HEK293 (cell line): Measurements from ENCODE around the gene NANP.

Experiments
- CTCF ChIA-PET: fragments of 350-600 bp; formaldehyde crosslinking; extraction: SDS; loops from one replicate; lab custom pipeline; 2021; ENCODE audit warnings: antibody characterized with exemption; lab: Yijun Ruan, JAX
- POLR2A ChIA-PET: fragments of 300-600 bp; formaldehyde crosslinking; extraction: SDS; loops from one replicate; lab custom pipeline; 2020; ENCODE audit warnings: antibody characterized with exemption, inconsistent platforms; lab: Yijun Ruan, JAX
- H3K27ac ChIP-seq: fragments of 200-500 bp; sonication (Bioruptor generic); 2 replicates; pipeline ENCODE4 v1.5.1; 2014; ENCODE audit warnings: low read depth, low read length, control low read depth, inconsistent platforms; ENCODE audit errors: extremely low read depth
- H3K36me3 ChIP-seq, 2 experiments: fragments of 200-500 bp in 1 of 2; sonication (Bioruptor generic) in 1 of 2; 1 replicate in 1 of 2; 2 replicates in 1 of 2; pipeline ENCODE4 v1.5.1; 2014 to 2017; ENCODE audit warnings: inconsistent platforms in 2 of 2, low read length in 2 of 2; ENCODE audit not compliant: control insufficient read depth in 2 of 2, insufficient read depth in 1 of 2
- H3K4me1 ChIP-seq: fragments of 200-500 bp; sonication (Bioruptor generic); 2 replicates; pipeline ENCODE4 v1.5.1; 2014; ENCODE audit warnings: mild to moderate bottlenecking, low read length, inconsistent platforms; ENCODE audit not compliant: control insufficient read depth, insufficient read depth
- H3K4me3 ChIP-seq: 2 replicates; pipeline ENCODE4 v1.5.1; 2011; ENCODE audit warnings: low read depth, mild to moderate bottlenecking, control low read depth, low read length, moderate library complexity
- H3K9me3 ChIP-seq: fragments of 200-500 bp; sonication (Bioruptor generic); 2 replicates; pipeline ENCODE4 v1.5.1; 2014; ENCODE audit warnings: low read depth, low read length, inconsistent platforms; ENCODE audit not compliant: control insufficient read depth, insufficient read depth
- MEIS1 ChIP-seq: sonication (generic); formaldehyde crosslinking; IDR thresholded peaks from 2 replicates; pipeline ENCODE4 v1.8.1; 2022; ENCODE audit warnings: missing genetic modification reagents, mild to moderate bottlenecking, borderline replicate concordance
- MZF1 ChIP-seq: fragments of 450-650 bp; formaldehyde crosslinking; IDR thresholded peaks from 2 replicates; pipeline ENCODE4 v1.5.1; 2017; ENCODE audit warnings: missing biosample characterization, missing genetic modification characterization, borderline replicate concordance
- SALL2 ChIP-seq: fragments of 450-650 bp; formaldehyde crosslinking; IDR thresholded peaks from 2 replicates; pipeline ENCODE4 v1.5.0; 2017; ENCODE audit warnings: missing biosample characterization, mild to moderate bottlenecking, missing genetic modification characterization, borderline replicate concordance
- SETDB1 ChIP-seq: IDR thresholded peaks from one replicate; pipeline ENCODE4 v1.6.1; 2017; ENCODE audit warnings: mild to moderate bottlenecking, low read length, moderate library complexity, mixed read lengths; ENCODE audit not compliant: insufficient read length
- TCF7L2 ChIP-seq: IDR thresholded peaks from 2 replicates; pipeline ENCODE4 v1.6.1; 2011; ENCODE audit warnings: low read depth, mild to moderate bottlenecking, inconsistent platforms, low read length, moderate library complexity, borderline replicate concordance
- TRIM28 ChIP-seq: IDR thresholded peaks from 2 replicates; pipeline ENCODE4 v1.6.1; 2011; ENCODE audit warnings: low read length, control low read depth, borderline replicate concordance
- ZFHX2 ChIP-seq: fragments of 450-650 bp; formaldehyde crosslinking; conservative IDR thresholded peaks from 2 replicates; pipeline ENCODE4 v1.5.1; 2016; ENCODE audit warnings: missing biosample characterization, missing genetic modification characterization
- ZFP3 ChIP-seq: fragments of 450-650 bp; formaldehyde crosslinking; IDR thresholded peaks from 2 replicates; pipeline ENCODE4 v1.5.1; 2016; ENCODE audit warnings: low read depth, missing biosample characterization, missing genetic modification characterization
- ZNF169 ChIP-seq: fragments of 450-650 bp; formaldehyde crosslinking; IDR thresholded peaks from 2 replicates; pipeline ENCODE4 v1.5.1; 2016; ENCODE audit warnings: missing biosample characterization, missing genetic modification characterization
- ZNF2 ChIP-seq: fragments of 450-650 bp; formaldehyde crosslinking; IDR thresholded peaks from 2 replicates; pipeline ENCODE4 v1.5.1; 2016; ENCODE audit warnings: missing biosample characterization, missing genetic modification characterization
- ZNF221 ChIP-seq: fragments of 450-650 bp; formaldehyde crosslinking; IDR thresholded peaks from 2 replicates; pipeline ENCODE4 v1.5.1; 2017; ENCODE audit warnings: missing biosample characterization, missing genetic modification characterization, borderline replicate concordance
- ZNF324 ChIP-seq: fragments of 450-650 bp; formaldehyde crosslinking; IDR thresholded peaks from 2 replicates; pipeline ENCODE4 v1.5.1; 2016; ENCODE audit warnings: missing biosample characterization, missing genetic modification characterization
- ZNF341 ChIP-seq: fragments of 450-650 bp; formaldehyde crosslinking; IDR thresholded peaks from 2 replicates; pipeline ENCODE4; 2016; ENCODE audit warnings: low read depth, missing biosample characterization, missing genetic modification characterization
- ZNF37A ChIP-seq: fragments of 450-650 bp; IDR thresholded peaks from 2 replicates; pipeline ENCODE4 v1.5.1; 2018; ENCODE audit warnings: missing biosample characterization, missing genetic modification characterization
- ZNF529 ChIP-seq: fragments of 450-650 bp; formaldehyde crosslinking; IDR thresholded peaks from 2 replicates; pipeline ENCODE4 v1.5.1; 2017; ENCODE audit warnings: missing genetic modification characterization, missing biosample characterization; ENCODE audit not compliant: insufficient replicate concordance
- ZNF530 ChIP-seq: fragments of 450-650 bp; formaldehyde crosslinking; IDR thresholded peaks from 2 replicates; pipeline ENCODE4 v1.5.1; 2016; ENCODE audit warnings: low read depth, missing biosample characterization, missing genetic modification characterization
- ZNF548 ChIP-seq: fragments of 450-650 bp; formaldehyde crosslinking; IDR thresholded peaks from 2 replicates; pipeline ENCODE4 v1.5.1; 2016; ENCODE audit warnings: missing biosample characterization, missing genetic modification characterization
- ZNF776 ChIP-seq: fragments of 450-650 bp; formaldehyde crosslinking; IDR thresholded peaks from 2 replicates; pipeline ENCODE4 v1.5.0; 2017; ENCODE audit warnings: missing biosample characterization, missing genetic modification characterization, borderline replicate concordance
- ZSCAN23 ChIP-seq: fragments of 450-650 bp; formaldehyde crosslinking; IDR thresholded peaks from 2 replicates; pipeline ENCODE4 v1.5.1; 2016; ENCODE audit warnings: missing biosample characterization, missing genetic modification characterization
- TF ChIP-seq, protein P1 (sequence below): fragments of 450-650 bp; formaldehyde crosslinking; IDR thresholded peaks from 2 replicates; pipeline ENCODE4; 2016; ENCODE audit warnings: missing biosample characterization, missing genetic modification characterization
- TF ChIP-seq, protein P2 (sequence below): fragments of 450-650 bp; formaldehyde crosslinking; IDR thresholded peaks from 2 replicates; pipeline ENCODE4 v1.5.1; 2017; ENCODE audit warnings: missing biosample characterization, missing genetic modification characterization
- TF ChIP-seq, protein P3 (sequence below): fragments of 450-650 bp; formaldehyde crosslinking; IDR thresholded peaks from 2 replicates; pipeline ENCODE4 v1.5.1; 2016; ENCODE audit warnings: missing biosample characterization, missing genetic modification characterization

Gene NANP

GRCh38 chr20:25643716-25644115 lies 19.9 kb upstream of the NANP start:
- ChIA-PET CTCF (interaction anchor here (0.6 kb wide), 1 partner anchor 16 kb away, joined by 3 read pairs; no protein-coding TSS in a partner anchor), POLR2A (interaction anchor here (0.6 kb wide), 1 partner anchor 66 kb away, joined by 3 read pairs; no protein-coding TSS in a partner anchor)
- Histone ChIP-seq H3K4me3 (no peak overlapping the region), H3K36me3 (peaks cover 0 to 4% of the 10 kb centered on the region in 2 experiments; a peak in 2 of 3 replicates), H3K4me1 (no peaks in the 10 kb centered on the region), H3K9me3 (no peaks in the 10 kb centered on the region), H3K27ac (no peak overlapping the region)
- no peak for TF ChIP-seq ZNF341 (tag by site-specific recombination)
- no peak for TF ChIP-seq ZNF221
- TF ChIP-seq, protein P1, sequence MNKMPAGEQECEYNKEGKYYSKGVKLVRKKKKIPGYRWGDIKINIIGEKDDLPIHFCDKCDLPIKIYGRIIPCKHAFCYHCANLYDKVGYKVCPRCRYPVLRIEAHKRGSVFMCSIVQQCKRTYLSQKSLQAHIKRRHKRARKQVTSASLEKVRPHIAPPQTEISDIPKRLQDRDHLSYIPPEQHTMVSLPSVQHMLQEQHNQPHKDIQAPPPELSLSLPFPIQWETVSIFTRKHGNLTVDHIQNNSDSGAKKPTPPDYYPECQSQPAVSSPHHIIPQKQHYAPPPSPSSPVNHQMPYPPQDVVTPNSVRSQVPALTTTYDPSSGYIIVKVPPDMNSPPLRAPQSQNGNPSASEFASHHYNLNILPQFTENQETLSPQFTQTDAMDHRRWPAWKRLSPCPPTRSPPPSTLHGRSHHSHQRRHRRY, result no peak
- TF ChIP-seq ZNF324 (tag by site-specific recombination), result no peak
- TF ChIP-seq ZFP3 (tag by site-specific recombination), result no peak
- TF ChIP-seq ZNF548, result no peak
- TF ChIP-seq TCF7L2, result no peak
- no peak for TF ChIP-seq ZSCAN23

DNA sequence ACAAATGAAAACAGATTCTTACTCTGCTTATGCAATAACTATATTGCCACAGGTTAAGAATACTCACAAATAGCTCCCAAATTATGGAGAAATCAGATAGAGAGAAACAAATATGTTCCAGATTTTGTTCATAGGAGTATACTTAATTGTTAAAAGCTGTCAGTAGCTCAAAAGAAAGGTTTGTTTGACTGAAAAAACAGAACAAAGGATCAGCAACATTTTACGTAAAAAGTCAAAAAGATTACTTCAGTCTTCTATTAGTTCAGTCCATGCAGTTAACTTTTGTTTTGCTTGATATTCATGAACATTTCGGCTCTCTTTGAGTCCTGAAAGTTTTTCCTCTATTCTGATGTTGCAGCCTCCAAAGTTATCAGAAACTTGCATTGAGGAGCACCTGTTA lies 13.4 kb upstream of the NANP start:
- peaks cover 0 to 19% of the 10 kb centered on the region in 2 experiments; a peak in 2 of 3 replicates for H3K36me3 ChIP-seq
- H3K27ac ChIP-seq, result no peak overlapping the region
- H3K9me3 ChIP-seq, result no peaks in the 10 kb centered on the region
- H3K4me3 ChIP-seq, result no peak overlapping the region
- no peaks in the 10 kb centered on the region for H3K4me1 ChIP-seq
- ChIA-PET POLR2A (no interaction called here), CTCF (no interaction called here)
- TF ChIP-seq ZFHX2 (tag by site-specific recombination) (no peak), ZNF776 (no peak), TRIM28 (0 out of 2 replicates have a peak, but pooled peaks have one; percentile 64), ZNF530 (tag by site-specific recombination) (no peak), SETDB1 (peak; percentile 99), MEIS1 (no peak), ZNF169 (tag by site-specific recombination) (no peak), ZNF2 (tag by site-specific recombination) (no peak), ZNF529 (tag by site-specific recombination) (peak; percentile 13), MZF1 (no peak), SALL2 (tag by site-specific recombination) (no peak), ZNF37A (tag by site-specific recombination) (no peak)
- TF ChIP-seq, protein P2, sequence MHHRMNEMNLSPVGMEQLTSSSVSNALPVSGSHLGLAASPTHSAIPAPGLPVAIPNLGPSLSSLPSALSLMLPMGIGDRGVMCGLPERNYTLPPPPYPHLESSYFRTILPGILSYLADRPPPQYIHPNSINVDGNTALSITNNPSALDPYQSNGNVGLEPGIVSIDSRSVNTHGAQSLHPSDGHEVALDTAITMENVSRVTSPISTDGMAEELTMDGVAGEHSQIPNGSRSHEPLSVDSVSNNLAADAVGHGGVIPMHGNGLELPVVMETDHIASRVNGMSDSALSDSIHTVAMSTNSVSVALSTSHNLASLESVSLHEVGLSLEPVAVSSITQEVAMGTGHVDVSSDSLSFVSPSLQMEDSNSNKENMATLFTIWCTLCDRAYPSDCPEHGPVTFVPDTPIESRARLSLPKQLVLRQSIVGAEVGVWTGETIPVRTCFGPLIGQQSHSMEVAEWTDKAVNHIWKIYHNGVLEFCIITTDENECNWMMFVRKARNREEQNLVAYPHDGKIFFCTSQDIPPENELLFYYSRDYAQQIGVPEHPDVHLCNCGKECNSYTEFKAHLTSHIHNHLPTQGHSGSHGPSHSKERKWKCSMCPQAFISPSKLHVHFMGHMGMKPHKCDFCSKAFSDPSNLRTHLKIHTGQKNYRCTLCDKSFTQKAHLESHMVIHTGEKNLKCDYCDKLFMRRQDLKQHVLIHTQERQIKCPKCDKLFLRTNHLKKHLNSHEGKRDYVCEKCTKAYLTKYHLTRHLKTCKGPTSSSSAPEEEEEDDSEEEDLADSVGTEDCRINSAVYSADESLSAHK (tag by site-specific recombination), result no peak
- TF ChIP-seq, protein P3, sequence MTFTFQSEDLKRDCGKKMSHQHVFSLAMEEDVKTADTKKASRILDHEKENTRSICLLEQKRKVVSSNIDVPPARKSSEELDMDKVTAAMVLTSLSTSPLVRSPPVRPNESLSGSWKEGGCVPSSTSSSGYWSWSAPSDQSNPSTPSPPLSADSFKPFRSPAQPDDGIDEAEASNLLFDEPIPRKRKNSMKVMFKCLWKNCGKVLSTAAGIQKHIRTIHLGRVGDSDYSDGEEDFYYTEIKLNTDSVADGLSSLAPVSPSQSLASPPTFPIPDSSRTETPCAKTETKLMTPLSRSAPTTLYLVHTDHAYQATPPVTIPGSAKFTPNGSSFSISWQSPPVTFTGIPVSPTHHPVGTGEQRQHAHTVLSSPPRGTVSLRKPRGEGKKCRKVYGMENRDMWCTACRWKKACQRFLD, result no peak
